Stimulated activated CD4-positive, alpha-beta T cell treated with anti-CD3 and anti-CD28 coated beads, Interleukin-4, amount 100 ng/mL, for 4 hours (primary cell): ENCODE measurements around the gene MGAT5.

Experiments
- DNase-seq, 2 experiments: peaks; one replicate each; pipeline ENCODE4 v3.0.0-alpha.2; 2020

Gene MGAT5, protein sequence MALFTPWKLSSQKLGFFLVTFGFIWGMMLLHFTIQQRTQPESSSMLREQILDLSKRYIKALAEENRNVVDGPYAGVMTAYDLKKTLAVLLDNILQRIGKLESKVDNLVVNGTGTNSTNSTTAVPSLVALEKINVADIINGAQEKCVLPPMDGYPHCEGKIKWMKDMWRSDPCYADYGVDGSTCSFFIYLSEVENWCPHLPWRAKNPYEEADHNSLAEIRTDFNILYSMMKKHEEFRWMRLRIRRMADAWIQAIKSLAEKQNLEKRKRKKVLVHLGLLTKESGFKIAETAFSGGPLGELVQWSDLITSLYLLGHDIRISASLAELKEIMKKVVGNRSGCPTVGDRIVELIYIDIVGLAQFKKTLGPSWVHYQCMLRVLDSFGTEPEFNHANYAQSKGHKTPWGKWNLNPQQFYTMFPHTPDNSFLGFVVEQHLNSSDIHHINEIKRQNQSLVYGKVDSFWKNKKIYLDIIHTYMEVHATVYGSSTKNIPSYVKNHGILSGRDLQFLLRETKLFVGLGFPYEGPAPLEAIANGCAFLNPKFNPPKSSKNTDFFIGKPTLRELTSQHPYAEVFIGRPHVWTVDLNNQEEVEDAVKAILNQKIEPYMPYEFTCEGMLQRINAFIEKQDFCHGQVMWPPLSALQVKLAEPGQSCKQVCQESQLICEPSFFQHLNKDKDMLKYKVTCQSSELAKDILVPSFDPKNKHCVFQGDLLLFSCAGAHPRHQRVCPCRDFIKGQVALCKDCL

DNA sequence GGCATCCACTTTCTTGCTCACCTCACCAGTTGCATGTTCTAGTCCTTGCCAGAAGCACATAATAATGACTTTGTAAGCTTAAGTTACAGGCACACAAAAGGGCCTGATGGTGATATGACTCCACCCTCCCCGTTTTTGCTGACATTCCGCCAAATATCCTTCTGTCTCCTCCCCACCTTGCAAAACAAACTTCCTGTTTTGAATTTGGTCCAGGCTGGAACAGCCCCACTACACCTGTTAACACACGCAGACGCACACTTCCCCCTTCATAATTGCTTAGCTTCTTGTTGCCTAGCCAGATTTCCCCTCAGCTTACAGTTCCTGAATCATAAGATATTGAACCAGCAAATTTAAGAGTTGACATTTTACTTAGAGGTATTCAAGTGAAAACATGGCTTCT, at the start of gene MGAT5:
MGAT5 (plus strand) TSS at position 269 of the 400 bp plus-strand sequence. CDS start 332 bp downstream, outside the sequence.
- no peak for DNase-seq

DNA sequence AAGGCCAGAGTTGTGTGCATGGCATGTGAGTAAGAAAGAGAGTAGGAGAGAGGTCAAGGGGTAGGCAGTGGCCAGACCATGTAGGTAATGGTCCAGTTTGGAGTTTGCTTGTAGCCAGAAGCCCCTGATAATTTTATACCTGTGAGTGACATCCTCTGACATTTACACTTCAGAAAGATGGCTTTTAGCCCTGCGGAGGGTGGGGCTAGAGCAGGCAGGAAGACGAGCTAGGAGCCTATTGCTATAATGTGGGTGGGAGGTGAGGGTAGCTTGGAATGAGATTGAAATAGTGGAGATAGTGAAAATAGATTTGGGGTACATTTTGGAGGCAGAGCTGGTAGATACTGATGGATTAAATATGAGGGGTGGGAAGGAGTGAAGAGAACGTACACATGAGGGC, 48.8 kb upstream of the MGAT5 start:
- DNase-seq: no peak

DNA sequence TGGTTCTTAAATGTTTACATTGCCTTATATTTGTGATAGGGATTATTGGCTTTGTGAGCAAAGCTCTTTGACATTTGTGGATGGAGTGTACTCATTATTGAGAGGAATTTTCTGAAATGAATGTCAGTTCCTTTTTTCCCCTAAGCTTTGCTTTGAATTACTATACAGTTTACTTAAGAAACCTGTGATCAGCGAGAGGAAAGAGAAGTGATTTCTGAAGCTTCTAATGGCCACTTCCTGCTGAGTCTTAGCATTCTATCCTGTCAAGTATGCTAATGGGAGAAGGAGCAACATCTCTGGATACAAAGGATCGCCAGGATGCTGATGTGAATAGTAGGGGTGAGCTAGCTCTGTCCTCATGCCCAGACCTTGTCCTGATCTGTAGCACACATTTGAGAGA, 47.8 kb upstream of the MGAT5 start:
- no peak for DNase-seq

DNA sequence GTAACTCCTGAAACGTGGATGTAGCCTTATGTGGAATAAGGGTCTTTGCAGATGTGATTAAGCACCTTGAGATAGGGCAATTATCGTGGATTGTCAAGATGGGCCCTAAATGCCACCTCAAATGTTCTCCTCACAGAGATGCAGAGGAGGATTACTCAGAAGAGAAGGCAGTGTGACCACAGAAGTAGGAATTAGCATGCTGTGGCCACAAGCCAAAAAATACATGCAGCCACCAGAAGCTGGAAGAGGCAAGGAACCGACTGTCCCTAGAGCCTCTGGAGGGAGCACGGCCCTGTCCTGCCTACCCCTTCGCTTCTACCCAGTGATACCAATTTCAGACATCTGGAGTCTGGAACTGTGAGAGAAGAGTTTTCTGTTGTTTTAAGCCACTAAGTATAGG, 47.3 kb upstream of the MGAT5 start:
- DNase-seq: no peak

- DNase-seq: peak; percentile 54 to 59
These were observed 46.2 kb upstream of the MGAT5 start for GRCh38 chr2:134207589-134208209.

DNA sequence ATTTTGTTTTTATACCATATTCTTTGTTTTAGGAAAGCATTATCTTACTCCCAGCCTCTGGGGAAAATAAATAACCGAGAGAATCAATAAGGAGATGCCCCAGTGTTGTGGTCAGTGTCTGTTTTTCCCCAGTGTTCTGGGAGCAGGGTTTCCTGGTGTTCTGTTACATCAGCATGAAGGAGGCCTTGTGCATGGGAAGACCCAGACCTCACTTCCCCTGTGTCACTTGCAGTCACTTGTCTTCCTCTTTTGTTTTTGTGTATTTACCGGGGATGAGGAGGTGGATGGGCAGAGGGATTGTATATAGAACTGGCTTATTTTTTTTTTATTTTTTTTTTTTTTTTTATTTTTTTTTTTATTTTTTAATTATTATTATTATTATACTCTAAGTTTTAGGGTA, 45.0 kb upstream of the MGAT5 start:
- no peak for DNase-seq

DNA sequence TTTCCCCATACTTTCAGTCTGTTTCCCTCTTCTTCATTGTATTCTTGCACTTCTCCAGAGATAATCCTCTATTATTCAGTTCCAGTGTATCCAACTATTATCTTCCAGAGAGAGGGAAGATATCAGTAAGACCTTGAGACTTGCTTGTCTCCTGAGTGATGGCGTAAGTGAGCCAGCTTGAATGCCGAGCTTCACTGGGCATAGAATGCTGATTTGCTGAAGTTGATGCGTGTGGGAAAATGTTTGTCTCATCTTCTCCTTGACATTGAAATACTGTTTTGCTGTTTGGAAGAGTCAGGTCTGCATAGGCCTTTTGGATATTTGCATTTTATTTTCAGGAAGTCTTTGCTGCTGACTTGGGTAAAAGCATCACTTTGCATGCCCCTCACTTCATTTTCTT, 41.1 kb upstream of the MGAT5 start:
- DNase-seq: no peak

DNA sequence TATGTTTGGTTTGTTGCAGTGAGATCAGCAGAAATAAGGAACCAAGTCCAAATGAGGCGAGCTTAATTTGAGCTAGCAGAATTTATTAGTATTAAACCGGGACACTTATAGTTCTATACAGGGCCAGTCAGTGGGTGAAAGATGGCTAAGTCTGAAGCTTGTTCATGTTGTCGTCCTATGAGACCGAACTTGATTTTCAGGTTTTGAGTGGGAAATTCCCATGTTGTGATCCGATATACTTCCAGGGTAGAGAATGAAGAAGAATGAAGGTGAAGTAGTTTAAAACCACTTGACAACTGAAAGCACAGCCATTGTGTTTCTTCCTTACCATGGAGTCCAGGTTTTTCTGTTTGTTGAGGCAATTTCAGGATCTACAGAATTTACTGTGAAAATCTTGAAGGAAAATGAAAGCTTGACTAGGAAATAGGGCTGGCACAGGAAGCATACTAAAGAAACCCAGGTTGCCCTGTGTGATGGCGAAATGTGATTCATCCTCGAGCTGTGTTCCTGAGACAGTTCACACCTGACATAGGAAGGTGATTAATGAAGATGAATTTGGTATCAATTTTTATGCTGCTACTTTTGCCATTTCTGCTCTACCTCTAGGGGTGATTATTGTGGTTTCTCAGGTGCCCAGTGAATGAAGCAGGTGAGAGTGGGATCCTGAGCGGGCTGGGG, 37.6 kb upstream of the MGAT5 start:
- peak in 1 of 2 experiments; percentile 55 for DNase-seq

GRCh38 chr2:134217351-134217750, 36.5 kb upstream of the MGAT5 start:
- DNase-seq: peak in 1 of 2 experiments; percentile 47

DNA sequence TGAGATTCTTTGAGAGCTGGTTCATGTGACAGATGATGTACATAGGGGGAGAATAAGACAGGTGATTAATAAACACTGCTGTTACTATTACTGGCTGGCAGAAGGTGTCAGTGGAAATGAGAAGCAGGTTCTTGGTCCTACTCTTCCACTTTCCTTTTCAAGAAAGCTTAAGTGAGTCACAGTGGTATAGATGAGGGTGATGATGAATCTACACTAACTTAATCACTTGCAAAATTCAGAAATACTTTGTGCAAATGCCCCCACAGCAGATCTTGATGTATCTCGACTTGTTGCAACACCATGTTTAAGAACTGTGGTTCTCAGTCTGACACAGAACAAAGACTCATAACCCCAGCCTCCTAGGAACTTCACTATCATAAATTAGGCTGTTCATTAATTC, 35.9 kb upstream of the MGAT5 start:
- DNase-seq: peak in 1 of 2 experiments; percentile 31

GRCh38 chr2:134218414-134218813, 35.5 kb upstream of the MGAT5 start:
- DNase-seq: no peak

GRCh38 chr2:134218930-134219658, 34.8 kb upstream of the MGAT5 start:
- DNase-seq: peak in 1 of 2 experiments; percentile 41

GRCh38 chr2:134220344-134220974, 33.4 kb upstream of the MGAT5 start:
- no peak for DNase-seq

DNA sequence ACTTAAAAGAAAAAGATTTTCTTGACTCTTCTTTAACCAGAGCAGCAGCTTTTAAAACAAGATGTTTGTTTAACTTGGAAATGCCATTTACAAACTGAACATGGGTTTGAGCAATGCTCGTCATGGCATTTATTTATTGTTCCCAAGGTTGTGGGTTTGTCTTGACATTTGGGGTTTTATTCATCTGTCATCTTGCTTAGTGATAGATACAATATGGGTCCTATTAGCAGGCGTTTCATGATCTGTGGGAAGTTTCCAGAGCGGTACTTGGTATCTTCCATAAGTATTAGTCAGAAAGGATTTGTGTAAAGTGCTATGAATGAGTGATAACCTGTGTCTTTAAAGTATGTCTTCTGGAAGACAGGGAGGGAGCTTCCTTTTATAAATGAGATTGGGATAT, 29.9 kb upstream of the MGAT5 start:
- no peak for DNase-seq

DNA sequence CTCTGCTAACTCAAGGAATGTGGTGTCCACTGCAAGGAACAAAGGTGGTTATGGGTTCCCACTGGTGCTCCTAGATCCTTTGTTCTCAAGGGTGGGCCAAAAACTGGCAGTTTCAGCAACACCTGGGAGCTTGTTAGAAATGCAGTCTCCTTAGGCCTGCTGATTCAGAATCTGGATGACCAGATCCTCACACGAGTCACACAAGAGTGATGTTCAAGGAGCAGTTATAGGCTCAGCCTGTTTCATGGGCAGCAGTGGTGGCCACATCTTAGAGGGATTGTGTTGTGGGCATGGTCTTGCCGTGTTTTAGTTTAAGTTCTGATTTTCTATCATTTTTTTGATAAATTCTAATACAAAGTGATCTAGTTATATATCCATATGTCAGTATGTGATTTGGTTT, 28.7 kb upstream of the MGAT5 start:
- DNase-seq: no peak

GRCh38 chr2:134225841-134226240, 28.0 kb upstream of the MGAT5 start:
- DNase-seq: no peak

DNA sequence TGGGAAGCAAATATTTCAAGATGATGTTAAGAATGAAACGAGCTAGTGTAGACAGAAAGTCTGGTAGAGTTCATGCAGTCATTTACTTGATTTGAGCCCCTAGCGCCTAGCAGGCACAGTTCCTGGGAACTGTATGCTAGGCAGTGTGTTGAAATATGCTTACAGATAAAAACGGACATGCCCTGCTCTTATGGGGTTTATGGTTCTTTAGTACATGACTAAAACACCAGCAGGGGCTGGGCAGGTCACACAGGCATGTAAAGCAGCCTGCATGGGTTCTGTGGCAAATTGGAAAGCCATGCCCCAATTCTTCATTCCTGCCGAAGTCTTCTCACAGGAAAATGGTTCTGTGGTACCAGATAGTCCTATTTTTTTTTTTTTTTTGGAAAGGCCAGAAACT, 27.3 kb upstream of the MGAT5 start:
- no peak for DNase-seq

DNA sequence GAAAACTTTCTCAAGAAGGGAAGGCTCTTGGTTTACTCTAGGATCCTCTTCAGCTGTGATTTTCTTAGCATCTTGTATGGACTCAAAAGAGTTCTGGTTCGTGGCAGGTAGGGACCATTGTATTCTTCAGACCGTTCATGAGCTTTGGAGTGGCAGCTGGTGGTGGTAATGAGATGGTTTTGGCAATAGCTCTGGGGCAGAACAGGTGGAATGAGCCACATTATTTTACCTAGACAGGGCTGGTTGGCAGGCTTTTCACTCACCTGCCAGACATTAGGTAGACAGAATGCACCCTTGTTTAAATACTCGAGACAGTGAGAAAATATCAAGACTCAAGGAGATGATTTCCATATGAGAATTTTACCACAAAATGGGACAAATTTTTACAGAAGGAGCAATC, 26.2 kb upstream of the MGAT5 start:
- DNase-seq: no peak

- no peak for DNase-seq
These were observed 25.4 kb upstream of the MGAT5 start for GRCh38 chr2:134228493-134228903.

- no peak for DNase-seq
These were observed 24.3 kb upstream of the MGAT5 start for GRCh38 chr2:134229540-134229939.

- no peak for DNase-seq
These were observed 23.0 kb upstream of the MGAT5 start for GRCh38 chr2:134230885-134231284.
